GM19455 (cell line): Measurements from ENCODE around the gene CLEC11A.
"Not testable (repeated sequence)": the region's sequence is repeated elsewhere in the genome, so short reads cannot be mapped to it uniquely, and the experiment has no call there.

Experiments
- ATAC-seq: cut with Tn5 transposase; IDR thresholded peaks from one replicate; pipeline ENCODE4 v1.9.1; 2021; ENCODE audit not compliant: unreplicated experiment

CLEC11A gene

DNA sequence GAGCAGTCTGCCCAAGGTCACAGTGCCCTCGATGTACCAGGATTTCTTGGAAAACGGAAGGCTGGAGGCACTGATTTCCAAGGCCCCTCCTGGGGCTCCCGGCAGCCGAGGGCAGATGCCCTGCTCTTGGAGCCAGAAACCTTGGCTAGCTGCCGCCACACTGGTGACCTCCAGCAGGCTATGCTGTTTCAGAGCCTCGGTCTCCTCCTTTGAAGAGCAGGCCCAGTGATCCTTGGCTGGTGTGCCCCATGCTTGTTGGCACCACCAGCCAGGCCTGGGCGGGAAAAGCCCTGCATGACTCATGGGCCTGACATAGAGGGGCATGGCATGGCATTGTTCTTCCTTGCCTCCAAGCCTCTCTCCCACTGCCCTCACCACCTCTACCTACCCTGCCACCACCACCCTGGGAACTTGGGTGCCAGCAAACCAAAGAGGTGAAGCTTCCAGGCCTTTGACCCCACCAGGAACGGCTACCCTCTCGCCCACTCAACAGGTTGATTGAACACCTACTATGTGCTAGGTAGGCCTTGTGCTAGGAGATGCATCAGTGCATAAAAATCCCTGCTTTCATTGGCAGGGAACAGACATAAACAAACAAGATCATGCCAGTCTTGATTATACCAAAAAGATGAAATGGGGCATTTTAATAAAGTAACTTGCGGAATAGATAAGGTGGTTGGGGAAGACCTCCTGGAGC, 1.6 kb upstream of the CLEC11A start:
- ATAC-seq = no peak

- no peak for ATAC-seq
Measured at GRCh38 chr19:50722201-50723013, 757 bp upstream of the CLEC11A start.

DNA sequence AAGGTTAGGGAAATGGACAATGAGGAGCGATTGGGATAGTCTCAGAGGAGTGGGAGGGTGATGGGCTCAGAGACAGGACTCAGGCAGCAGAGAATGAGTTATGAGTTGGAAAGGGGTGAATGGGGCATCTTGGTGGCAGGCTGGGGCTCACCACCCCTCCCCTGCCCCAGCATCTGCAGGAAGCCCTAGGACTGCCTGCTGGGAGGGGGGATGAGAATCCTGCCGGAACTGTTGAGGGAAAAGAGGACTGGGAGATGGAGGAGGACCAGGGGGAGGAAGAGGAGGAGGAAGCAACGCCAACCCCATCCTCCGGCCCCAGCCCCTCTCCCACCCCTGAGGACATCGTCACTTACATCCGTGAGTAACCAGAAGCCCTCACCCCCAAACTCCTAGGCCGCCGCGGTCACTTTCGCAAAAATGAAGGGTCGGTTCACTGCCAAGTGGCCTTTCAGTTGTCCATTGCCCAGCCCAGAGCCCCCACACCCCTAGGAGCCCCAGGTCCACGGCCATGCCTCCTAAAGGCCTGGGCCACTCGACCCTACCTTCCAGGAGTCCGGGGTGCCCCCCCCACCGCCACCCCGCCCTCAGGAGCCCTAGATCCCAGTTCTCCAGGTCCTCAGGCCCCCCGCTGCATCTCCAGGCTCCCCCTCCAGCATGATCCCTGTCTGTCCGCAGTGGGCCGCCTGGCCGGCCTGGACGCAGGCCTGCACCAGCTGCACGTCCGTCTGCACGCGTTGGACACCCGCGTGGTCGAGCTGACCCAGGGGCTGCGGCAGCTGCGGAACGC, 764 bp downstream of the CLEC11A start:
- no peak for ATAC-seq

DNA sequence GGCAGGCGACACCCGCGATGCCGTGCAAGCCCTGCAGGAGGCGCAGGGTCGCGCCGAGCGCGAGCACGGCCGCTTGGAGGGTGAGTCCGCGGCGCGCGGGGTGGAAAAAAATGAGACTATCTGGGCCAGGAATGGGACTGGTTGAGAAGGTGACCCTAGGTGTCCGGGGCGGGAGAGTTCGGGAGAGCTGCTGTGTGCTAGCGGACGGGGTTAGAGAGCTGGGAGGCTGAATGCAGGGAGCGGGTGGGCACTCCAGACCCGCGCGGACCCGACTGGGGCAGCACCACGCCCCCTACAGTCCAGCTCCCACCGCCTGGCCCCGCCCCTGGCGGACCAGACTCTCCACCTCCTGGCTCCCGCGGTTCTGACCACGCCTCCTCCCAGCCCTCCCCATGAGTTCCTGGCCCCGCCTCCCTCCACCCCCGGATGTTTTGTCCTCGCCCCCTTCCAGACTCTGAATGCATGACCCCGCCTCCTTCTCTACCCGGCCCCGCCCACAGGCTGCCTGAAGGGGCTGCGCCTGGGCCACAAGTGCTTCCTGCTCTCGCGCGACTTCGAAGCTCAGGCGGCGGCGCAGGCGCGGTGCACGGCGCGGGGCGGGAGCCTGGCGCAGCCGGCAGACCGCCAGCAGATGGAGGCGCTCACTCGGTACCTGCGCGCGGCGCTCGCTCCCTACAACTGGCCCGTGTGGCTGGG, 1.5 kb downstream of the CLEC11A start:
- peak; percentile 66 for ATAC-seq

DNA sequence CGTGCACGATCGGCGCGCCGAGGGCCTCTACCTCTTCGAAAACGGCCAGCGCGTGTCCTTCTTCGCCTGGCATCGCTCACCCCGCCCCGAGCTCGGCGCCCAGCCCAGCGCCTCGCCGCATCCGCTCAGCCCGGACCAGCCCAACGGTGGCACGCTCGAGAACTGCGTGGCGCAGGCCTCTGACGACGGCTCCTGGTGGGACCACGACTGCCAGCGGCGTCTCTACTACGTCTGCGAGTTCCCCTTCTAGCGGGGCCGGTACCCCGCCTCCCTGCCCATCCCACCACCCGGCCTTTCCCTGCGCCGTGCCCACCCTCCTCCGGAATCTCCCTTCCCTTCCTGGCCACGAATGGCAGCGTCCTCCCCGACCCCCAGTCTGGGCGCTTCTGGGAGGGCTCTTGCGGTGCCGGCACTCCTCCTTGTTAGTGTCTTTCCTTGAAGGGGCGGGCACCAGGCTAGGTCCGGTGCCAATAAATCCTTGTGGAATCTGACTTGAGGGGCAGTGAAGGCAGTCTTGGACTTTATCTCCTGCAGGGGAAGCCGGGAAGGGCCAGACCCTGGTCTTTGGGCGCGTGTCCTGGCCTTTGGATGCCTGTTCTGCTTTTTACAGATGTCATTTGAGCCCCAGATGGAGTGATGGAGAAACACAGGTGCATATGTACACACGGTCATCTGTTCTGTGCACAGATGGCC, 2.2 kb downstream of the CLEC11A start:
- no peak for ATAC-seq

GRCh38 chr19:50725911-50726230, 2.7 kb downstream of the CLEC11A start:
- ATAC-seq = no peak

DNA sequence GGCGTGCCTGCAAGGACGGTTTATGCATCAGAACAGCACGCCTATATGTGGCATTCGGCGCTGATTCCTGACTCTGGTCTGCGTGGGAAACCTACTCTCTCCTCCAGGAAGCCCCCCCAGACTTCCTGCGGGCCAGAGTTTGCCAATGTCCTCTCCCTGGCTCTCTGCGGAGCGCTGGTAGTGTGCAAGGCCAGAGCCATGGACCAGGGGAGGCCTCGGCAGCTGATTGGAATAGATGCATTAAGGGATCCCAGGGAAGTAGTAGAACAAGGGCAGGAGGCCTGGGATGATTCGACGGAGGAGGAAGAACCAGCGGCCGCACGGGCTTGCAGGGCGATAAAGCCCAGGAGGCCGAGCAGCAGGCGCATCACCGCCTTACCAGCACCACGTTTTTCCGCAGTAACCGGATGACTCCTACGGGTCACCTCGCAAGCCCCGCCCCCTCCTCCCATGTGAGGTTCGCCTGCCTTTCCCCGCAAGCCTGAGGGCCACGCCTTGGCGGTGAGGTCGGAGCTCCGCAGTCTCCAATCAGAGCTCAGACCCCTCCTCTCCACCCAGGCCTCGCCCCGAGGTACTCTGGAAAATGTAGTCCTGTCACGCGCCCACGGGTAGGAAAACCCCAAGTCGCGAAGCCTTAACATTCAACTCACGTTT, 5.0 kb downstream of the CLEC11A start:
- ATAC-seq = no peak

GRCh38 chr19:50729894-50730293, 6.7 kb downstream of the CLEC11A start:
- ATAC-seq = no peak

GRCh38 chr19:50735869-50736268, 12.7 kb downstream of the CLEC11A start:
- no peak for ATAC-seq

GRCh38 chr19:50736338-50736737, 13.2 kb downstream of the CLEC11A start:
- ATAC-seq = no peak

- no peak for ATAC-seq
Measured at GRCh38 chr19:50739132-50739913, 16.2 kb downstream of the CLEC11A start.

- ATAC-seq = no peak
Measured at GRCh38 chr19:50739914-50740426, 16.8 kb downstream of the CLEC11A start.

DNA sequence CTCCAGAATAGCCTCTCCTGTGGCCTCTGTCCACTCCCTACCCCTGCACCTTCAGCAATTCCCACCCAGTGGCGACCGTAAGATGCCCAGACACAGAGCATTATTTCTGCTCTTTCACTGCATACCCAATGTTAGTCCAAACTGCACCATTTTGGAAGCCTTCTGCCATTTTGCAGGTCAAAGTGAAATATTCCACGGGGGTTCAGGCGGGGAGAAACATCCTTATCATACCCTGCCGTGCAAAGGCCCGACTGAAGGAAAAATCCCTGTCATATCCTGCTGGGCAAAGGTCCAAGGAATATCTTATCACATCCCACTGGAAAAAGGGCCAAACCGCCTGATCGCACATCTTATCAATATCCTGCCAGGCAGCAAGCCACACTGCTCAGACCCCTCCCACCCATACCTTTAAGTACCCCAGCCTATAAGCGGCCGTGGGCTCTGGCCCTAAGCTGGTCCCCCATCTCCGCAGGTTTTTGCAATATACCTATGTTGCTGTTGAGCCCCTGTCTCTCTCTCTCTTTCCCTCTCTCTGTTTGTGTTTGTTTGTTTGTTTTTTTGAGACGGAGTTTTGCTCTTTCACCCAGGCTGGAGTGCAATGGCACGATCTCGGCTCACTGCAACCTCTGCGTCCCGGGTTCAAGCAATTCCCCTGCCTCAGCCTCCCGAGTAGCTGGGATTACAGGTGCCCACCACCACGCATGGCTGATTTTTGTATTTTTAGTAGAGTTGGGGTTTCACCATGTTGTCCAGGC, 18.2 kb downstream of the CLEC11A start:
- no peak for ATAC-seq

DNA sequence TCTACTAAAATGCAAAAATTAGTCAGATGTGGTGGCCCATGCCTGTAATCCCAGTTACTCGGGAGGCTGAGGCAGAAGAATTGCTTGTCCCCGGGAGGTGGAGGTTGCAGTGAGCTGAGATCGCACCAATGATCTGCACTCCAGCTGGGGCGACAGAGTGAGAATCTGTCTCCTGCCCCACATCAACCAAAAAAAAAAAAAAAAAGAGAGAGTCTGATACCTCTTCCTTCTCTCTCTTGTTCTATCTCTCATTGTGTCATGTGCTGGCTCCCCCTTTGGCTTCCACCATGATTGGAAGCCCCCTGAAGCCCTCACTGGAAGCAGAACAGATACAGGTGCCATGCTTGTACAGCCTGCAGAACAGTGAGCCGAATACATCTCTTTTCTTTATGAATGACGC, 20.4 kb downstream of the CLEC11A start:
- ATAC-seq = no peak

GRCh38 chr19:50745221-50745620, 22.1 kb downstream of the CLEC11A start:
- ATAC-seq = no peak

- ATAC-seq = not testable (repeated sequence)
Measured at GRCh38 chr19:50747141-50747540, 24.0 kb downstream of the CLEC11A start.

DNA sequence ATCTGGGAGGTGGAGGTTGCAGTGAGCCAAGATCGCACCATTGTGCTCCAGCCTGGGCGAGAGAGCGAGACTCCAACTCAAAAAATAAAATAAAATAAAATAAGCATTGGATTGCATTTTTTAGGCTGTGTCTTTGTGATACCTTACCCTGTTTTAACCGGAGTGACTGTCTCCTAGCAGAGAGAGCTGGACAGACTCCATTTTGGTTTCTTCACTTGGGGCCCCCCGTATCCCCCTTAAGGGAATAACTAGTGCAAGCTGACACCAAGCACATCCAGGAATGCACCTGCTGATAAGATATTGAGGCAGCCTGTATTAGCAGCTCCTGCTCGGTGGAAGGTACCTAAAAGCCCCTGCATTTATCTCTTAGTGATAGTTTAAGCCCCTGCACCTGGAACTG, 26.3 kb downstream of the CLEC11A start:
- ATAC-seq = no peak

DNA sequence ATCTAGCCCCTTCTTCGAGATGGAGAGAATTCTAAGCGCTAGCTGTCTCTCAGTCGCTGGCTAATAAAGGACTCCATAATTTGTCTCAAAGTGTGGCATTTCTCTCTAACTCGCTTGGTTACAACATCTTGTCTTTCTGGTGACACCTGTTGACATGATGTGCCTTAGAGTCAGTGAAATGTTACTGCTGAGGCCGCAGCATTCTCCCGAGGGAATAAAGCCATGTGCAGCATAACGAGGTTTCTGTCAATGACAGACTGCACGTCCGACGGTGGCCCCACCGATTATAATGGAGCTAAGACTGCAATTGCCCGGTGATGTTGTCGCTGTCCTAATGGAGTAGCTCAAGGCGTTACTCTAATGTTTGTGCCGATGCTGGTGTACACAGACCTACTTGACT, 26.8 kb downstream of the CLEC11A start:
- no peak for ATAC-seq
